Suprapubic skin (tissue), 3 donors: ENCODE results near the gene BARD1.

Experiments
- CTCF ChIP-seq, 2 donors: fragments of 200-600 bp in 1 of 2; fragments of 450-650 bp in 1 of 2; sonication (generic) in 1 of 2; IDR thresholded peaks; one replicate each; pipeline ENCODE4 v1.5.1; 2016 to 2019; ENCODE audit warnings: antibody characterized with exemption in 2 of 2, mild to moderate bottlenecking in 1 of 2, moderate library complexity in 1 of 2
- POLR2AphosphoS5 ChIP-seq, 3 donors: sonication (generic); formaldehyde crosslinking; IDR thresholded peaks; one replicate each; pipeline ENCODE4 v1.6.1; 2017; ENCODE audit warnings: antibody characterized with exemption in 3 of 3

- no peak for TF ChIP-seq POLR2AphosphoS5 (IDR thresholded peaks at IDR 0.05)
- no peak for TF ChIP-seq CTCF (IDR thresholded peaks at IDR 0.05)
Measured at GRCh38 chr2:214710729-214711128, 98.8 kb downstream of the BARD1 start.
